Astrocyte of the spinal cord (primary cell): Measurements from ENCODE around the gene NRXN3.

ENCODE experiments used
- DNase-seq: peaks from one replicate; pipeline ENCODE4 v3.0.0; 2011; ENCODE audit warnings: low read depth, low spot score
- H3K4me3 ChIP-seq: 2 replicates; pipeline ENCODE4 v1.5.1; 2011; ENCODE audit warnings: low read depth, mild to moderate bottlenecking, low read length, moderate library complexity
- in situ Hi-C: cut with HindIII; loops from 2 replicates; pipeline ENCODE4 v1.10.0; 2017; ENCODE audit warnings: low sequenced_read_pairs
- TF ChIP-seq, protein P1 (sequence below): IDR thresholded peaks from 2 replicates; pipeline ENCODE4 v1.5.1; 2012; ENCODE audit warnings: low read depth, mild to moderate bottlenecking, low read length, inconsistent platforms

Gene NRXN3

DNA sequence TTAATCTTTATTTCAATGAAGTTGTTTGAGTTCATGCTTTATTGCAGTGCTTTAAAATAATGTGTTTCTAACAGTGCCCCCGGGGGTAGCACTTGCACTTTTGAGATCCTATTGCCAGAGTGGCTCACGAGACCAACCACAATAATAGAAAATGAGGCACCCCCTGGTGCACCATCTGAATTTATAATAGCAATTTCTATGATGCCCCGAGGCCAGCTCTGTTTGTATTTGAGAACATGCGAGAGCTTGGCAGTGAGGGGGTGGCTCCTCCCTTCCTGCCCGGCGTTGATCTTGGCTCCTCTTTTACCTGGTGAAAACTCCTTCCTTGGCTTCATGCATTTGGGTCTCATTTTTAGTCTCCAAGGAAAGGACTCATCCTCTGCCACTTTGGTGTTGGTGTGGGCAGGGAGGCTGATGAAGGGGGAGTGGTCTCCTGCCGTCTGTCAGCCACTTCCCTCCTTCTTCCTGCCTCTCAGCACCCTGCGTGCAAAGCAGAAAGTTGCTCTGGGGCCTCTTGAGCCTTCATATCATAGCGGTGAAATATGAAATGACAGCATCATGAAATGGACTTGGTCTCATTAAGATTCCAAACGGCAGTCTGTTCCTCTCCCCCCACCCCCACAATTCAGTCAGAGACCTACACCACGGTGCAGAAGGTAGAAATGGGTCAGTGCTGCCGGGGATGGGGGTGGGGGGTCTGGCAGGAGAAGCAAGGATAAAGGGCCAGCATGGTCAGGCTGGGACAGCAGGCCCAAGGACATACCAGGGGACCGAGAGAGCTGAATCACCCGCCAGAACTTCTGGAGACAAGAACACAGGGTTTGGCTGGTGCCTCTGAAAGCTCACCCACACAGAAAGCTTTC, 17.7 kb upstream of the NRXN3 start:
- in situ Hi-C loops, result no loop called here
- TF ChIP-seq, protein P1, sequence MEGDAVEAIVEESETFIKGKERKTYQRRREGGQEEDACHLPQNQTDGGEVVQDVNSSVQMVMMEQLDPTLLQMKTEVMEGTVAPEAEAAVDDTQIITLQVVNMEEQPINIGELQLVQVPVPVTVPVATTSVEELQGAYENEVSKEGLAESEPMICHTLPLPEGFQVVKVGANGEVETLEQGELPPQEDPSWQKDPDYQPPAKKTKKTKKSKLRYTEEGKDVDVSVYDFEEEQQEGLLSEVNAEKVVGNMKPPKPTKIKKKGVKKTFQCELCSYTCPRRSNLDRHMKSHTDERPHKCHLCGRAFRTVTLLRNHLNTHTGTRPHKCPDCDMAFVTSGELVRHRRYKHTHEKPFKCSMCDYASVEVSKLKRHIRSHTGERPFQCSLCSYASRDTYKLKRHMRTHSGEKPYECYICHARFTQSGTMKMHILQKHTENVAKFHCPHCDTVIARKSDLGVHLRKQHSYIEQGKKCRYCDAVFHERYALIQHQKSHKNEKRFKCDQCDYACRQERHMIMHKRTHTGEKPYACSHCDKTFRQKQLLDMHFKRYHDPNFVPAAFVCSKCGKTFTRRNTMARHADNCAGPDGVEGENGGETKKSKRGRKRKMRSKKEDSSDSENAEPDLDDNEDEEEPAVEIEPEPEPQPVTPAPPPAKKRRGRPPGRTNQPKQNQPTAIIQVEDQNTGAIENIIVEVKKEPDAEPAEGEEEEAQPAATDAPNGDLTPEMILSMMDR, result no peak
- H3K4me3 ChIP-seq, result no peak overlapping the region
- DNase-seq, result no peak

DNA sequence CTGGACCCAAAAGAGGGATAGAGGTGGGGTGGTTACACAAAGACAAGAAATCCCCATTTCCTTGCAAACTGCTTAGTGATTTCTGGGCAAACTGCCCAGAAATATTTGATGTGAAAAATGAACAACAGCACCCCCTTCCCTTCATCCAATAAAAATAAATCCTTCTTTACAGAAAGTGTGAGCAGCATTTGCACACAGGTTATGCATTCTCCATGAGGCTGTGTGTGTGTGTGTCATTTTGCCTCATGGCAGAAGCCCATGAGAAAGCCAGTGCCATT, 17.2 kb upstream of the NRXN3 start:
- TF ChIP-seq, protein P1, result no peak
- in situ Hi-C loops, result no loop called here

DNA sequence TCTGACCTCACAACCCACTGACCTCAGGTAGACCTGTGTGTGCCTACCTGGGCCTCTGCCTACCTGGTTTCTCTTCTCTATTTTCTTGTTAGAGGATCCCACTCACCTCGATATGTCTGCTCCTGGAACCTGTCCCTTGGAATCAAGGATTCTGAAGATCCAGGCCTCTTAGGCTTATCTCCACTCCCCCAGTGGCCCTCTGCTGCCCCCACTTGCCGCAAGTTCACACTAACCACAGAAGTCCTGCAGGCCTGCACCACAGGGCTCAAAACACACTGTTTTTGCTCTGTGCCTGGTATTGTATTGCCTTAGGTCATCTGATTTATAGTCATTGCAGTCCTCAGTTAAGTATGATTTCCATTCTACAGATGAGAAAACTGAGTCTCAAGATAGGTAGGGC, 15.3 kb upstream of the NRXN3 start:
- TF ChIP-seq, protein P1, result no peak
- DNase-seq, result no peak
- no peak overlapping the region for H3K4me3 ChIP-seq
- in situ Hi-C loops, result no loop called here

More for the DNA sequence above, 17.2 kb upstream of the NRXN3 start:
- H3K4me3 ChIP-seq, result no peak overlapping the region
- peak; percentile 29 for DNase-seq

DNA sequence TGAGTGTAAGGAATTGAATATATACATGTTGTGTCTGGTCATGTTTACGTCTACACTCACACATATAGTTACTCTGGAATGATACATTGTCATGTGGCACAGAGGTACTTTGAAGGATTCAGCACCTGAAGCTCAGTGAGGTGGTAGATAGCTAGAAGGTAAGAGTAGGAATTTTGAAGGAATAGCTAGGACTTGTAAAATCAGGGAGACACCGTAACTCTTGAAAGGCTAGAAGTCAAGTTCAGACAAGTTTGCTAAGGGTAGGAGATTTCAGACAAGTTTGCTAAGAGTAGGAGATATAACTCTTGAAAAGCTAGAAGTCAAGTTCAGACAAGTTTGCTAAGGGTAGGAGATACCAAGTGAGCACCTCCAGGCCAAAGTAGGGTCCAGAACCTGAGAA, 14.0 kb upstream of the NRXN3 start:
- no peak overlapping the region for H3K4me3 ChIP-seq
- in situ Hi-C loops, result no loop called here
- DNase-seq, result no peak
- TF ChIP-seq, protein P1, result no peak

DNA sequence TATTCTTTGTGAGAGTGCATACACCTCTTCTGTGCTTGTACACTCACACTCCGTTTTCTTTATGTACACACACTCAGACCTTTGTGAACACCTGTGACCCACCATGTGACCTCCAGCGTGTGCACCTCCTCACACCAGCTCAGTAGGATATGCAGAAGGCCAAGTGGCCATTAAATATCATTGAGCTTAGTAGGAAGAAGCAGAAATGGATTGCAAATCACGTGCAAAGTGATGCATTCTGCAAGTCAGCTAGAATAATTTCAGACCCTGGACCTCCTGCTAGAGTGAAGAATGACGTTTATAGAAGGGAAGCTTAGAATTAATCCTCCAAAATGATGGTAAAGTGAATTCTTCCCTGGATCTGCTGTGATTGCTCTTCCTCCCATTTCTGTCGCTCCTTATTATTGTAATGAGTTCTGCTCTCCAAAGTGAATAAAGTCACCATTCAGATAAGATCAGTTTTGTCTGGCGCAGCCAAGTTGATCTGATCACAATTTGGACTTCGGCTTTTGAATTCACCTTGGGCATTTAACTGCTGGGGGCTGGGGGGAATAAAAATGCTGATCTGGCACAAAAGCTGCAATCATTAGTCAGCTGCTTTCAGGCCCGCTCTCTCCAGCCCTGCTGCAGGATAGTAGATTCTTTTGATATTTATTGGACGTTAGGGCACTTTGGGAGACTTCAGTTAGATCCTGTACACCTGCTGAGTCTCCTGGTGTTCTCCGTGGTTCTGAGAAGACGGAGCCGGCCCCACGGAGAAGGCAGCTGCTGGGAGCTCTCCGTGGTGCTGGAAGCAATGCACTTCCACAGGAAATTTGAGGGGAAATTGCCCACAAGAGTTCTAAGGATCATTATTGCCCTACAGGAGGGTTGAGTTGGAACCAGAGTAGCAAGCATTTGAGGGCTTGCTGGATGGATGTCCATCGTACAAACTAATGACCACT, 12.4 kb upstream of the NRXN3 start:
- in situ Hi-C loops, result no loop called here
- H3K4me3 ChIP-seq, result no peak overlapping the region
- DNase-seq, result peak; percentile 29
- TF ChIP-seq, protein P1, result no peak

DNA sequence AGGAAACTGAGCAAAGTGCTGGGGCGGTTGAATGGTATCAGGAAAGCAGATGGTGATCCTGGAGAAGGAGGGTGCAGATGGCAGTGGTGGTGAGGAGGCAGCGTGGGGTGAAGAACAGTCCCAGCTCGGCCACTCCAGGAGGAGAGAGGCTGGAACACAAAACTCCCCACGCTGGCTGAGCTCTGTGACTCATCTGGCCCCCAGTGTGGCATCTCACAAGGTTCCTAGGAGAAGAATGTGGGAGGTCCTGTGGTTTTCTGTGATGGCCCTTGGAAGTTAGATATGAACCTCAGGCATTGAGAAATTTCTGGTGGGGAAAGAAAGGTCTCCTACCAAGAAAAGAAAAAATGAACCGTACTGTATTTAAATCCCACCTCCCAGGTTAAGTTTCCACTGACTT, 8.0 kb upstream of the NRXN3 start:
- no peak overlapping the region for H3K4me3 ChIP-seq
- in situ Hi-C loops, result no loop called here
- DNase-seq, result peak; percentile 5
- TF ChIP-seq, protein P1, result no peak
